HEK293 (cell line): ENCODE measurements around the gene MRPS14.

Experiments used
- CTCF ChIP-seq: fragments of 450-650 bp; formaldehyde crosslinking; IDR thresholded peaks from 2 replicates; pipeline ENCODE4 v1.5.1; 2016; ENCODE audit warnings: missing biosample characterization, missing genetic modification characterization
- ZEB2 ChIP-seq: fragments of 450-650 bp; formaldehyde crosslinking; IDR thresholded peaks from 2 replicates; pipeline ENCODE4 v1.5.1; 2016; ENCODE audit warnings: missing biosample characterization, missing genetic modification characterization
- ZNF138 ChIP-seq: fragments of 450-650 bp; formaldehyde crosslinking; IDR thresholded peaks from 2 replicates; pipeline ENCODE4 v1.5.1; 2016; ENCODE audit warnings: missing biosample characterization, missing genetic modification characterization, borderline replicate concordance
- ZNF560 ChIP-seq: fragments of 450-650 bp; formaldehyde crosslinking; IDR thresholded peaks from 2 replicates; pipeline ENCODE4 v1.5.1; 2017; ENCODE audit warnings: missing biosample characterization, missing genetic modification characterization, borderline replicate concordance

GRCh38 chr1:175019524-175019923 is 3.7 kb downstream of the MRPS14 start:
- TF ChIP-seq CTCF (tag by site-specific recombination) (no peak), ZEB2 (tag by site-specific recombination) (no peak), ZNF138 (tag by site-specific recombination) (no peak), ZNF560 (no peak)
